HG02678 (cell line): Measurements from ENCODE around the gene GLIPR2.
"Not testable (repeated sequence)": the region's sequence is repeated elsewhere in the genome, so short reads cannot be mapped to it uniquely, and the experiment has no call there.

Experiments used
- ATAC-seq: cut with Tn5 transposase; IDR thresholded peaks from one replicate; pipeline ENCODE4 v1.9.1; 2021; ENCODE audit warnings: mild to moderate bottlenecking, moderate library complexity; ENCODE audit not compliant: unreplicated experiment

GLIPR2 gene

GRCh38 chr9:36162211-36162738 is 25.7 kb downstream of the GLIPR2 start:
- ATAC-seq = no peak

- ATAC-seq = no peak
Observed at GRCh38 chr9:36163049-36163785, 26.7 kb downstream of the GLIPR2 start.

- no peak for ATAC-seq
Observed at GRCh38 chr9:36163786-36164170, 27.2 kb downstream of the GLIPR2 start.

GRCh38 chr9:36164372-36164771 is 27.8 kb downstream of the GLIPR2 start:
- ATAC-seq = no peak

GRCh38 chr9:36164989-36165388 is 28.5 kb downstream of the GLIPR2 start:
- ATAC-seq = no peak

- no peak for ATAC-seq
Observed at GRCh38 chr9:36165826-36166167, 29.3 kb downstream of the GLIPR2 start.

GRCh38 chr9:36166168-36166927 is 29.8 kb downstream of the GLIPR2 start:
- ATAC-seq = peak; percentile 83

- no peak for ATAC-seq
Observed at GRCh38 chr9:36169166-36169565, 32.6 kb downstream of the GLIPR2 start, which contains the start of gene CCIN. Gene CCIN (plus strand): TSS chr9:36169388. CDS start chr9:36169503, 115 bp downstream.

GRCh38 chr9:36169708-36170107 is 33.2 kb downstream of the GLIPR2 start:
- ATAC-seq = no peak

- ATAC-seq = no peak
Observed at GRCh38 chr9:36170531-36170930, 34.0 kb downstream of the GLIPR2 start.

GRCh38 chr9:36173861-36174260 is 37.3 kb downstream of the GLIPR2 start:
- ATAC-seq = no peak

- no peak for ATAC-seq
Observed at GRCh38 chr9:36174271-36174670, 37.7 kb downstream of the GLIPR2 start.

- ATAC-seq = no peak
Observed at GRCh38 chr9:36174731-36175130, 38.2 kb downstream of the GLIPR2 start.

- ATAC-seq = not testable (repeated sequence)
Observed at GRCh38 chr9:36175209-36175608, 38.7 kb downstream of the GLIPR2 start.

GRCh38 chr9:36176496-36176895 is 40.0 kb downstream of the GLIPR2 start:
- ATAC-seq = not testable (repeated sequence)

GRCh38 chr9:36177571-36177970 is 41.0 kb downstream of the GLIPR2 start:
- no peak for ATAC-seq

GRCh38 chr9:36180243-36180642 is 43.7 kb downstream of the GLIPR2 start:
- not testable (repeated sequence) for ATAC-seq

- no peak for ATAC-seq
Observed at GRCh38 chr9:36187414-36187813, 50.9 kb downstream of the GLIPR2 start.

- ATAC-seq = no peak
Observed at GRCh38 chr9:36188212-36188611, 51.7 kb downstream of the GLIPR2 start.

- ATAC-seq = no peak
Observed at GRCh38 chr9:36189976-36190375, 53.4 kb downstream of the GLIPR2 start.

GRCh38 chr9:36190388-36191289 is 54.1 kb downstream of the GLIPR2 start, which contains the start of gene CLTA:
Gene CLTA (plus strand): TSS chr9:36190921. CDS start chr9:36191057, 136 bp downstream.
- ATAC-seq = peak; percentile 99
